PC-9 (cell line): ENCODE results near the gene ASB15. TPM values are rescaled to one million over a fixed set of nuclear protein-coding genes. Genes with fewer than 3 reads are reported as not detected.

Source experiments
- BruUV-seq: library from RNA; stranded (reverse); fragments of 400-500 nt; replicated peaks from 2 replicates; lab custom pipeline; 2021; lab: Mats Ljungman, UMichigan
- CTCF ChIA-PET: fragments of 300-600 bp; sonication (Branson Sonifier 250); formaldehyde crosslinking; loops from one replicate; lab custom pipeline; 2022; ENCODE audit warnings: antibody characterized with exemption; lab: Charles Lee
- POLR2A ChIA-PET: fragments of 300-600 bp; sonication (Branson Sonifier 250); formaldehyde crosslinking; loops from one replicate; lab custom pipeline; 2022; ENCODE audit warnings: antibody characterized with exemption; ENCODE audit not compliant: unreplicated experiment; lab: Charles Lee
- DNase-seq, 2 experiments: peaks; one replicate each; pipeline versions ENCODE4 v3.0.0 to v3.0.0-alpha.2; 2015 to 2022; ENCODE audit warnings: mixed read lengths in 1 of 2
- H2AFZ ChIP-seq: fragments of 200-600 bp; sonication (generic); 2 replicates; pipeline ENCODE4 v1.8.1; 2017; ENCODE audit warnings: antibody characterized with exemption
- H3F3A ChIP-seq: fragments of 200-600 bp; sonication (generic); 2 replicates; pipeline ENCODE4 v1.8.1; 2017; ENCODE audit warnings: antibody characterized with exemption, mild to moderate bottlenecking, low read depth; ENCODE audit not compliant: insufficient read depth
- H3K27ac ChIP-seq: fragments of 200-600 bp; sonication (generic); 2 replicates; pipeline ENCODE4 v1.6.1; 2016; ENCODE audit warnings: mixed run types
- H3K27me3 ChIP-seq: fragments of 200-600 bp; sonication (generic); 2 replicates; pipeline ENCODE4 v1.6.1; 2016; ENCODE audit warnings: low read depth, mixed run types; ENCODE audit not compliant: insufficient read depth
- H3K36me3 ChIP-seq: fragments of 200-600 bp; sonication (generic); 2 replicates; pipeline ENCODE4 v1.6.1; 2016; ENCODE audit warnings: low read depth, mixed run types
- H3K4me1 ChIP-seq: fragments of 200-600 bp; sonication (generic); replicated peaks from 2 replicates; pipeline ENCODE4 v1.6.1; 2016; ENCODE audit warnings: mixed run types; ENCODE audit not compliant: insufficient read depth
- H3K4me2 ChIP-seq: fragments of 200-600 bp; sonication (generic); 2 replicates; pipeline ENCODE4 v1.6.1; 2017; ENCODE audit warnings: mixed run types
- H3K4me3 ChIP-seq: fragments of 200-600 bp; sonication (generic); 2 replicates; pipeline ENCODE4 v1.6.1; 2016; ENCODE audit warnings: mixed run types
- H3K79me2 ChIP-seq: fragments of 200-600 bp; sonication (generic); 2 replicates; pipeline ENCODE4 v1.6.1; 2017; ENCODE audit warnings: low read depth, mixed run types
- H3K9me2 ChIP-seq: fragments of 200-600 bp; sonication (generic); 2 replicates; pipeline ENCODE4 v1.8.1; 2017; ENCODE audit warnings: mild to moderate bottlenecking; ENCODE audit not compliant: insufficient read depth
- H3K9me3 ChIP-seq: fragments of 200-600 bp; sonication (generic); 2 replicates; pipeline ENCODE4 v1.8.1; 2016; ENCODE audit warnings: low read depth; ENCODE audit not compliant: insufficient read depth
- H4K20me1 ChIP-seq: fragments of 200-600 bp; sonication (generic); 2 replicates; pipeline ENCODE4 v1.8.1; 2017; ENCODE audit not compliant: insufficient read depth
- CTCF ChIP-seq: fragments of 200-600 bp; sonication (generic); conservative IDR thresholded peaks from 2 replicates; pipeline ENCODE4 v1.6.1; 2017; ENCODE audit warnings: mixed run types, antibody characterized with exemption, mild to moderate bottlenecking, moderate library complexity
- EZH2 ChIP-seq: fragments of 200-600 bp; sonication (generic); IDR thresholded peaks from 2 replicates; pipeline ENCODE4 v1.8.0; 2017; ENCODE audit warnings: antibody characterized with exemption, low read depth
- intact Hi-C: fragments of 100-400 bp; cut with micrococcal nuclease; formaldehyde crosslinking; loops from one replicate; pipeline ENCODE4 v1.10.0; 2022; ENCODE audit not compliant: unreplicated experiment
- total RNA-seq: library from RNA; stranded (reverse); gene quantifications from 2 replicates; pipeline ENCODE4 v1.2.3, GENCODE V29; 2021

Gene ASB15
- total RNA-seq, 1 experiment from 2014 or later: not detected

- POLR2A ChIA-PET: interaction anchor here (0.6 to 0.7 kb wide), 2 partner anchors 353 to 730 kb away, joined by 3 to 7 read pairs; no protein-coding TSS in a partner anchor
- H3K27ac ChIP-seq: no peak overlapping the region
- TF ChIP-seq CTCF (no peak), EZH2 (no peak)
- no peaks in the 10 kb centered on the region for H3K4me1 ChIP-seq
- no peaks in the 10 kb centered on the region for H3K79me2 ChIP-seq
- H3K9me3 ChIP-seq: no peaks in the 10 kb centered on the region
- H2AFZ ChIP-seq: no peak overlapping the region
- H3F3A ChIP-seq: no peaks in the 10 kb centered on the region
- no peak for DNase-seq
- H4K20me1 ChIP-seq: no peaks in the 10 kb centered on the region
- no peaks in the 10 kb centered on the region for H3K9me2 ChIP-seq
- no peaks in the 10 kb centered on the region for H3K36me3 ChIP-seq
- CTCF ChIA-PET: interaction anchor here (0.6 to 1.2 kb wide), 2 partner anchors 9 to 11 kb away, joined by 3 to 4 read pairs; no protein-coding TSS in a partner anchor
- H3K4me3 ChIP-seq: no peak overlapping the region
- H3K4me2 ChIP-seq: no peak overlapping the region
- H3K27me3 ChIP-seq: no peaks in the 10 kb centered on the region
- BruUV-seq: no TSS peak
- intact Hi-C loops: no loop called here
These were observed 13.7 kb downstream of the ASB15 start for GRCh38 chr7:123615344-123615743.

- DNase-seq: no peak
- Histone ChIP-seq H3K9me3 (no peaks in the 10 kb centered on the region), H2AFZ (no peak overlapping the region), H3K4me2 (no peak overlapping the region), H3K79me2 (no peaks in the 10 kb centered on the region), H3K4me3 (no peak overlapping the region), H4K20me1 (no peaks in the 10 kb centered on the region), H3K4me1 (no peaks in the 10 kb centered on the region), H3K27me3 (no peaks in the 10 kb centered on the region), H3K27ac (no peak overlapping the region), H3F3A (no peaks in the 10 kb centered on the region), H3K36me3 (no peaks in the 10 kb centered on the region), H3K9me2 (no peaks in the 10 kb centered on the region)
- CTCF ChIA-PET: no interaction called here
- BruUV-seq: no TSS peak
- POLR2A ChIA-PET: interaction anchor here (0.6 kb wide), 1 partner anchor 731 kb away, joined by 7 read pairs; no protein-coding TSS in a partner anchor
- intact Hi-C loops: no loop called here
- TF ChIP-seq EZH2 (no peak), CTCF (no peak)
These were observed 14.6 kb downstream of the ASB15 start for GRCh38 chr7:123616223-123616622.

- H3F3A ChIP-seq: no peaks in the 10 kb centered on the region
- no peak overlapping the region for H2AFZ ChIP-seq
- H3K4me2 ChIP-seq: no peak overlapping the region
- intact Hi-C loops: loop anchor here (5.0 kb wide), 1 partner anchor 39 kb away; no protein-coding TSS in a partner anchor
- no peaks in the 10 kb centered on the region for H3K9me2 ChIP-seq
- H3K4me3 ChIP-seq: no peak overlapping the region
- no peak for DNase-seq
- TF ChIP-seq EZH2 (no peak), CTCF (no peak)
- H3K36me3 ChIP-seq: no peaks in the 10 kb centered on the region
- no peaks in the 10 kb centered on the region for H3K9me3 ChIP-seq
- H3K79me2 ChIP-seq: no peaks in the 10 kb centered on the region
- no peak overlapping the region for H3K27ac ChIP-seq
- no TSS peak for BruUV-seq
- H3K27me3 ChIP-seq: no peaks in the 10 kb centered on the region
- 0 out of 2 replicates have a peak, but pooled peaks cover 9% of the 10 kb centered on the region for H3K4me1 ChIP-seq
- no peaks in the 10 kb centered on the region for H4K20me1 ChIP-seq
- POLR2A ChIA-PET: no interaction called here
- CTCF ChIA-PET: no interaction called here
These were observed 20.1 kb downstream of the ASB15 start for GRCh38 chr7:123621707-123622106.
